ENCODE data around the gene LRWD1. TPM values are rescaled to one million over a fixed set of nuclear protein-coding genes. Genes with fewer than 3 reads are reported as not detected.
"Not testable (repeated sequence)": the region's sequence is repeated elsewhere in the genome, so short reads cannot be mapped to it uniquely, and the experiment has no call there.

The LRWD1 gene
- total and polyA plus RNA-seq, 8 donors, result 4.5 to 238 (median 12.8) TPM

GRCh38 chr7:102478314-102479208 lies 13.8 kb downstream of the LRWD1 start, which contains the start of gene POLR2J:
TSS of gene POLR2J (minus strand) at chr7:102478922. CDS start at chr7:102478860, 62 bp downstream.
- 0 to 1% (median 0%) methylated on average over 16 to 49 of the region's 72 CpGs for WGBS, 5 donors
- TF ChIP-seq, protein P1, sequence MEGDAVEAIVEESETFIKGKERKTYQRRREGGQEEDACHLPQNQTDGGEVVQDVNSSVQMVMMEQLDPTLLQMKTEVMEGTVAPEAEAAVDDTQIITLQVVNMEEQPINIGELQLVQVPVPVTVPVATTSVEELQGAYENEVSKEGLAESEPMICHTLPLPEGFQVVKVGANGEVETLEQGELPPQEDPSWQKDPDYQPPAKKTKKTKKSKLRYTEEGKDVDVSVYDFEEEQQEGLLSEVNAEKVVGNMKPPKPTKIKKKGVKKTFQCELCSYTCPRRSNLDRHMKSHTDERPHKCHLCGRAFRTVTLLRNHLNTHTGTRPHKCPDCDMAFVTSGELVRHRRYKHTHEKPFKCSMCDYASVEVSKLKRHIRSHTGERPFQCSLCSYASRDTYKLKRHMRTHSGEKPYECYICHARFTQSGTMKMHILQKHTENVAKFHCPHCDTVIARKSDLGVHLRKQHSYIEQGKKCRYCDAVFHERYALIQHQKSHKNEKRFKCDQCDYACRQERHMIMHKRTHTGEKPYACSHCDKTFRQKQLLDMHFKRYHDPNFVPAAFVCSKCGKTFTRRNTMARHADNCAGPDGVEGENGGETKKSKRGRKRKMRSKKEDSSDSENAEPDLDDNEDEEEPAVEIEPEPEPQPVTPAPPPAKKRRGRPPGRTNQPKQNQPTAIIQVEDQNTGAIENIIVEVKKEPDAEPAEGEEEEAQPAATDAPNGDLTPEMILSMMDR (IDR thresholded peaks at IDR 0.05), result peak in 3 of 7 experiments; percentile 30 to 60 (median 56)
- peak in 2 of 3 donors; percentile 6 to 51 for TF ChIP-seq POLR2AphosphoS5 (IDR thresholded peaks at IDR 0.05)
- H3K27ac ChIP-seq, result peak within 1 kb of the TSS in 2 of 5 donors; percentile 75 to 82

GRCh38 chr7:102479209-102479584 lies 14.4 kb downstream of the LRWD1 start:
- H3K36me3 ChIP-seq, result peaks cover 0 to 11% (median 8%) of the 10 kb centered on the region in 4 donors
- WGBS, 5 donors, result 0% methylated on average over 1 to 2 of the region's 10 CpGs; no CpG with 5 or more reads in 2 of the 5 donors
- H3K4me3 ChIP-seq; H3K27me3 ChIP-seq; H3K9me3 ChIP-seq; H3K27ac ChIP-seq; intact Hi-C loops (cut with DNase I; ENCODE audit: low total_unique reads); H3K4me1 ChIP-seq; DNase-seq: not testable (repeated sequence)

More at GRCh38 chr7:102478314-102479208, 13.8 kb downstream of the LRWD1 start, which contains the start of gene POLR2J:
- H3K27me3 ChIP-seq; H3K4me1 ChIP-seq; H3K9me3 ChIP-seq; intact Hi-C loops (cut with DNase I; ENCODE audit: low total_unique reads): not testable (repeated sequence)
- DNase-seq, result peak; percentile 89 to 93
- peak within 1 kb of the TSS; percentile 46 to 55 (median 54) for H3K4me3 ChIP-seq
- peaks cover 2 to 18% (median 14%) of the 10 kb centered on the region in 4 donors for H3K36me3 ChIP-seq

DNA sequence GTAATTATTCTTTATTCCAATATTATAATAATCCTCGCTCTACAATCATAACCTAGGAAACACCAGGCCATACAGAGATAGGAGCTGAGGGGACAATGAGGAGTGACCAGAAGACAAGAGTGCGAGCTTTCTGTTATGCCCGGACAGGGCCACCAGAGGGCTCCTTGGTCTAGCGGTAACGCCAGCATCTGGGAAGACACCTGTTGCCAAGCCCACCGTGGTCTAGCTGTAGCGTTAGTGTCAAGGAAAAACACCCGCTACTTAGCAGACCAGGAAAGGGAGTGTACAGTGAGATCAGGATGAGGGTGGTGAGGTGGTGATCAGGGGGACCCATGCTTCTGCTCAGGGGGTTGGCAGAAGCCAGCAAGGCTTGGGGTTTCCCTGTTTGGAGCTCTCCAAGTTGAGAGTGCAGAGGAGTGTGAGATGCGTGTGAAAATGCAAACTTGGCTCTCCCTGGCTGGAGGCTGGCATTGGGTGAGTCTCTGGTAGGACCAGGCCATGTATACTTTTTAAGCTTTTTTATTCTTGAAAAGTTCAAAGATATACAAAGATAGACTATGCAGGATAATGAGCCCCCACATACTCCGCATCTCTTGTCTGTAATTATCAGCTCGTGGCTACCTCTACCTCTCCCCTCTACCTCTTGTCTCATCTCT lies 15.3 kb downstream of the LRWD1 start:
- TF ChIP-seq, protein P1 (IDR thresholded peaks at IDR 0.05), result peak in 3 of 7 experiments; percentile 19 to 49 (median 31)

GRCh38 chr7:102481962-102482361 lies 17.2 kb downstream of the LRWD1 start:
- H3K4me3 ChIP-seq; H3K4me1 ChIP-seq; H3K27me3 ChIP-seq; H3K9me3 ChIP-seq; DNase-seq; H3K27ac ChIP-seq; intact Hi-C loops (cut with DNase I; ENCODE audit: low total_unique reads); H3K36me3 ChIP-seq: not testable (repeated sequence)
- WGBS, 5 donors, result no CpG with 5 or more reads among the region's 10 CpGs

More for the DNA sequence above, 15.3 kb downstream of the LRWD1 start:
- intact Hi-C loops (cut with DNase I; ENCODE audit: low total_unique reads); H3K9me3 ChIP-seq; H3K4me1 ChIP-seq; H3K36me3 ChIP-seq; H3K27me3 ChIP-seq; H3K4me3 ChIP-seq; H3K27ac ChIP-seq: not testable (repeated sequence)
- WGBS, 5 donors, result 1 to 8% (median 4%) methylated on average over 6 to 8 of the region's 11 CpGs
- DNase-seq, result peak in 1 of 2 donors; percentile 59

DNA sequence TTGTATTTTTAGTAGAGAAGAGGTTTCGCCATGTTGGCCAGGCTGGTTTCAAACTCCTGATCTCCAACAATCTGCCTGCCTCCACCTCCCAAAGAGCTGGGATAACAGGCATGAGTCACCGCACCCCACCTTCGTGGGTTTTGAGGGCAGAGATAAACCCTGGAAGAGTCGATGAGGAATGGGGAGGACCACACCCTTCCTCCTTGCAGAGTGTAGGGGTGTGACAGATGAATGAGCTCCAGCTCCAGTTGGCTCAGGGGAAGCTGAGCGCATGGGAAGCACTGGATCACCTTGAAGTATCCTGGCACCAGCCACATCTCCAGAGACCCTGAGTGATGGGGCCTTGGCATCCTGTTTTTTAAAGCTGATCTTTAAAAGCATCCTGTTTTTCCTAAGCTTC lies 19.5 kb downstream of the LRWD1 start:
- WGBS, 5 donors, result no CpG with 5 or more reads among the region's 5 CpGs
- H3K27me3 ChIP-seq; H3K4me1 ChIP-seq; H3K9me3 ChIP-seq; H3K36me3 ChIP-seq; intact Hi-C loops (cut with DNase I; ENCODE audit: low total_unique reads); H3K4me3 ChIP-seq; DNase-seq; H3K27ac ChIP-seq: not testable (repeated sequence)

DNA sequence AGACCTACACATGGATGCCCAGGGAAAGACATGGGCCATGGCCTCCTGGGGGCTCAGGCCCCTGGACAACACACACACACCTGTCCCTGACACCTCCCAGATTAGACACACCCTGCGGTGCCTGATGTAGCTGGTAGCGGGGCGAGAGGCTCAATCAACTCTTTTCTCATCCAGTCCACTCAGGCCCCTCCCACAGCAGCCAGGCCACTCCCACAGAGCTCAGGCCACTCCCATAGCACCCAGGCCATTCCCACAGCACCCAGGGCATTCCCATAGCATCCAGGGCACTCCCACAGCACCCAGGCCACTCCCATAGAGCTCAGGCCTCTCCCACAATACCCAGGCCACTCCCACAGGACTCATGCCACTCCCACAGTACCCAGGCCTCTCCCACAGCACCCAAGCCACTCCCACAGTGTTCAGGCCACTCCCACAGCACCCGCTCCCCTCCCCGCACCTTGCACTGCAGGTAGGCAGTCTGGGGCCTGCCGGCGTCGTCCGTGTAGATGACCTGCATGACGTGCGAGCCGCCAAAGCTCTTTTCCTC lies 25.8 kb downstream of the LRWD1 start:
- H3K4me1 ChIP-seq; H3K27ac ChIP-seq; H3K27me3 ChIP-seq; H3K4me3 ChIP-seq; H3K36me3 ChIP-seq; H3K9me3 ChIP-seq; intact Hi-C loops (cut with DNase I; ENCODE audit: low total_unique reads): not testable (repeated sequence)
- 58 to 92% (median 72%) methylated on average over 2 to 3 of the region's 12 CpGs; no CpG with 5 or more reads in 1 of the 5 donors for WGBS, 5 donors
- DNase-seq, result peak in 1 of 2 donors; percentile 88

GRCh38 chr7:102493220-102493935 lies 28.6 kb downstream of the LRWD1 start:
- H3K27ac ChIP-seq; H3K4me1 ChIP-seq; H3K9me3 ChIP-seq; H3K4me3 ChIP-seq; H3K36me3 ChIP-seq; intact Hi-C loops (cut with DNase I; ENCODE audit: low total_unique reads); H3K27me3 ChIP-seq: not testable (repeated sequence)
- DNase-seq, result peak in 1 of 2 donors; percentile 47
- no CpG with 5 or more reads among the region's 33 CpGs for WGBS, 5 donors

- H3K4me3 ChIP-seq, result peak overlapping the region in 1 of 4 donors; percentile 20
- WGBS, 5 donors, result 13 to 59% (median 31%) methylated on average over 4 to 8 of the region's 15 CpGs; no CpG with 5 or more reads in 1 of the 5 donors
- H3K27me3 ChIP-seq; intact Hi-C loops (cut with DNase I; ENCODE audit: low total_unique reads); H3K4me1 ChIP-seq; DNase-seq; H3K36me3 ChIP-seq; H3K9me3 ChIP-seq: not testable (repeated sequence)
- peak overlapping the region in 1 of 5 donors; percentile 66 for H3K27ac ChIP-seq
Measured at GRCh38 chr7:102494026-102494425, 29.2 kb downstream of the LRWD1 start.

All from stomach (tissue), 9 donors.